IPS-NIHi7 (cell line): ENCODE measurements around the gene ADCY9.

ENCODE experiments used
- DNase-seq: peaks from one replicate; pipeline ENCODE4 v3.0.0; 2012; ENCODE audit warnings: mixed read lengths; ENCODE audit errors: extremely low spot score

ADCY9 gene

DNA sequence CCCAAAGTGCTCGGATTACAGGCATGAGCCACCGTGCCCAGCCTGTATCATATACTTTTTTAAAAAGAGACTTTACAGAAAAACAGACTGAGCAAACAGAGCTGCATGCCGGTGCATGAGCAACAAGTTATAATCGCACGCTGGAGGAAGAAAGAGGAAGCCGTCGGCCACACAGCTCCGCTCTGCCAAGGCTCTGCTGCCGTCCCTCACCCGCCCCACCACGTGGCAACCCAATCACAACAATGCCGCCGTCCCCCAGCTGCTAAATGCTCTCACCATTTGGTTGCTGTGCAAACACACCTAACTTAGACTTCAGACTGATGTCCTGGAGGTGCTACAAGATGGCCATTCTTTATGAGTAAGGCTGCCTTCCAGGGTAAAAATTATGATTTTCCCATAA is 83.5 kb downstream of the ADCY9 start:
- DNase-seq: no peak

DNA sequence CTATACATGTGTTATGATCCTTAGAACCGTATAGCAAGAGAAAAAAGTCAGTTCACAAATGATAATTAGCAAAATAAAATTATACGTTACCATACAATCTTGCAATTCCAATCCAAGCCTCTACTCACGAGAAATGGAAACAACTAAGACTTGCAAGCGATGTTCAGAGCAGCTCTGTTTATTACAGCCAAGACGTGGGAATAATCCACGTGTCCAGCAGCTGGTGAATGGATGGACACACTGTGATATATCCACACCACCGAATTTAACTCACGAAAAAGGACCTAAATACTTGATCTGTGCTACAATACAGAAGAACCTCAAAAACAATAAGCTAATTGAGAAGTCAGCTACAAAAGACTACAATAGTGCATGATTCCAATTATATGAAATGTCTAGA is 88.1 kb downstream of the ADCY9 start:
- DNase-seq: no peak

DNA sequence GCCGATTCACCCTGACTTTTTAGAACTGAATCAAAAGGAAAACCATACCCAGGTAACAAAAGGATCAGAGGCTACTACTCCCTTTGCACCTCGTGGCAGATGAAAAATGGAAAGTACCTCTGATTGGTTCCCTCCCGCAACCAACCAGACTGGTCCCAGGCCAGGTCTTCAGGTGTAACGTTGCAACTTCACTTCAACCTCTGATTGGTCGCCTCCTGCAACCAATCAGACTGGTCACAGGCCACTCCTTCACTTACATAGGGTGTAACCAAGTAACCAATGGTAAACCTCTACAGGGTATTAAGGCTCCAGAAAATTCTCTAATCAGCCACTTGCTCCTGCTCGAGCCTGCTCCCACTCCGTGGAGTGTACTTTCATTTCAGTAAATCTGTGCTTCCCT is 89.4 kb downstream of the ADCY9 start:
- DNase-seq: no peak

DNA sequence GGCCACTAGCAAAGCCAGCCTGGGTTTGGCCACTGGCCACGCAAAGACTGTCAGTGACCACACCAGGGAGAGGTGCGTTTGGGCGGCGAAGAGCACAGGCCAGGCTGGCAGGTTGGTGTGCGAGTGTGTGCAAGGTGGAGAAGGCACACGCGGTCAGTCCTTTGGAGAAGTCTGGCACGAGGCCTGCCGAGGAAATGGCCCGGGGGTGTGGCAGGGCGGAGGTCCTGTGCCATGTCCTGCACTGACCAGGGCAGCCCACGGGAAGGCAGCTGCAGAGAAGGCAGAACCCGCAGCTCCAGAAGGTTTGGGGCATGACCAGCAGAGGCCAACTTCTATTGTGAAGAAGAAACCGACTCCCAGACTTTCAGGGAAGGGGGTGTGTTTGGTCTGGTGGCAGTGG is 90.8 kb downstream of the ADCY9 start:
- no peak for DNase-seq

DNA sequence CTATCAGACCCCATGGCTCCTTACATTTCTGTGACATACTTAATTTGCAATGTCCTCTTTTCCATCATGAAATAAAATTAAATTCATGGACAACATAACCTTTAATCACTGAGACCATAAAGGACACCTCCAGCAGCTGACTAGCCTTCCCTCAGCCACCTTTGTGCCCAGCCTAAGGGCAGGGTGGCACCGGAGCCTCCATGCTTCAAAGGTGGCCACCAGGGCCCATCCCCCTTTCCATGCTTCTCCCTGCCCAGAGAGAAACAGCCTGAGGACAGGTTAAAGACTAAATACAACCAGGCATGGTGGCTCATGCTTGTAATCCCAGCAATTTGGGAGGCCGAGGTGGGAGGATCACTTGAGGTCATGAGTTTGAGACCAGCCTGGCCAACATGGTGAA is 94.3 kb downstream of the ADCY9 start:
- DNase-seq: no peak

DNA sequence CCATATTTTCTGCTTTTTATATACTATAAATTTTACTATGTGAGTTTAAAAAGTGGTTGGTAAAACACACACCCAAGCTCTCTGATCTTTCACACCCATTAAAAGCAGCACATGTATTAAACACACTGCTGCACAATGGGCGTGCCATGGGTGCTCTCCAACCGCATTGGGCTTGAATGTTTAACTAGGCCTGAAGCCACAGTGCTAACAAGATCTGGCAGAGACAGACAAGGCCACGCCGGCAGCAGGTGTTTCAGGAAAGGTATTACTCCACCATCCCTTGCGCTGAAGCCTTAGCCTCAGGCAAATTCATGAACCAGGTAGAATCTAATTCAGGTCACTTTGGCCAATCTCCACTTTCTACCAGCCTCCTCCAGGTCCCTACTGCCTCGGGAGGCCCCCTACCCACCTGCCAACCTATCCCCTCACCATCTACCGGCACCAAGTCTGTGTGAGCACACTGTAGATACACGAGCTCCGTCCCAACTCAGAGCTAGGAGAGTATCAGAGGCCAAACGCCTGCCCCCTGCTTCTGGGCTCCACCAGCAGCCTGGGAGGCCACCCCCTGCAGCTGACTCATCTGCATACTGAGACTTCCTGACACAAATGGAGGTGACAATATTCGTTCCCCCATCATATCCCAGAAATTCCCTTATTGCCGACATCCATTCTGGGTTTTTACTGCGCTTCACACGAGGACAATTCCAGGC is 95.0 kb downstream of the ADCY9 start:
- DNase-seq: no peak

DNA sequence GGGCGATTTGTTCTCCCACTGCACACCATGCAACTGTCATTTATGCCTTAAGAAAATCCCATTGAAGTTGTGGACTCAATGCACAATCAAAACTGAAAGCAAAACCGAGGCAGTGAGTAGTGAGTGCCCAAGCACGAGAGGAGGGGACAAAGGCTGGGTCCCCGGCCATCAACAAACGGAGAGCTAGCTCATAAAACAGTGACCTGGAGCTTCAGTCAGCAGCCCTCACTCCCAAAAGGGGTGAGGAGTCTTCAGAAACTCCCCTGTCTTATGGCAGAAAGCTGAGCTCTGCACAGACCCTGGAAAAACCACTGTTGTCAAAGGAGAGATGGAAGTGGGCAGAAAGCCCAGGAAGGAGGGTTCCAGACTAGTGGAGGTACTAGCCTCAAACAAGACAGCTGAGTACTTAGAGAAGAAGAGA is 96.9 kb downstream of the ADCY9 start:
- DNase-seq: no peak

DNA sequence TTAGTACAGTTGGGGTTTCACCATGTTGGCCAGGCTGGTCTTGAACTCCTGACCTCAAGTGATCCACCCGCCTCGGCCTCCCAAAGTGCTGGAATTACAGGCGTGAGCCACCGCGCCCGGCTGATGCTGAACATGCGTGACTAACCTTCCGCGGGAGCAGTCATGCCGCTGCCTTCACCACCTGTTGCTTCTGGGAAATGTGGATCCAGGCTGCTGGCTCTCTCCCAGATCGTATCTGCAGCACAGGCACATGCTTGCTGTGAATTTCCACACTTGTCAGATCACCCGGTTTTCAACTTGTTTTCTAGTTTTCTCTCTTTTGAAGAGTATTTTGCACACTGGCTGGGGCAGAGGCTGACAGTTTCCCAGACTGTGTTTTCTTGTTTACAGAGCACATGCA is 97.9 kb downstream of the ADCY9 start:
- DNase-seq: no peak

DNA sequence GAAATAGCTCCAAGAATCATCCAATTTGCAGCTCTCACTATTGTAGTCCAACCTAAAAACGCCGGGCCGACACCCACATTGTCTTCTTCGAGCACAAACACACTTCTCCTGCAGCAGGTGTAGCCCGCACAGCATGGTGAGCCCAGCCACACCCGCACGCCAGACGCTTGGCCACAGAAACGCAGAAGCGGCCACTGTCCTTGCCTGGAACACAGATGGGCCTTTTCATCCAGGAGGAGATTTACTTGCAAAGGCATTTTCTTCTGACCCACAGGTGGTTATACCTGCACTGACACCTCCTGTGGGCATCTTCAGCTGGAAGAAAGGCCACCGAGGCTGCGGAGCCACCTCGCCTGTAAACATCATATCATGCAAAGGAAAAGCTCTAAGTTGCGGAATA is 98.4 kb downstream of the ADCY9 start:
- no peak for DNase-seq

DNA sequence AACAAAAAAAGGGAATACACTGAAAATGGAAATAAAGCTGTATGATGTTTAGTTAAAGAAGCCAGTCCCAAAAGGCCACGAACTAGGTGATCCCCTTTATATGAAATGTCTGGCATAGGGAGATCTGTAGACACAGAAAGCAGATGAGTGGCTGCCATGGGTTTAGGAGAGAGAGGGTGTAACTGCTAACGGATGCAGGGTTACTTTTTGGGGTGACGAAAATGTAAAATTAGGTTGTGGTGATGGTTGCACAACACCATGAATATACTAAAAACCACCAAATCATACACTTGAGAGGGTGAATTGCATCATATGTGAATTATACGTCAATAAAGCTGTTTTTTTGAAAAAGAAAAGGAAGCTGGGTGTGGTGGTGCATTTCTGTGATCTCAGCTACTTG is 99.6 kb downstream of the ADCY9 start:
- no peak for DNase-seq

DNA sequence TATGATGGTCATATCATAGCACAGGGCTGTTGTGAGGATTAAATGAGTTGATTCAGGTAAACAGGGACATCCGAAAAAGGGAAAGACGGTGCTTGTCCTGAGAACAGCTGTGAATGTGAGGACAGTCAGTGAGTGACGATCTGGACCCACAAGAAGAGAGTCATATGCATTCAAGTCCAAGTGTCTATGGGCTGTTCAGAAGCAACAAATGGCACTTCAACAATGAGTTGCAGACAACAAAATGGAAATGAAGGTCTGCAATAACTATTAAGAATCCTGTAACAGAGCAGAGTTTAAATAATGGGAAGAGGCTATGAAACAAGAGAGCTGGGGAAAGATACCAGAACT is 100.3 kb downstream of the ADCY9 start:
- no peak for DNase-seq

DNA sequence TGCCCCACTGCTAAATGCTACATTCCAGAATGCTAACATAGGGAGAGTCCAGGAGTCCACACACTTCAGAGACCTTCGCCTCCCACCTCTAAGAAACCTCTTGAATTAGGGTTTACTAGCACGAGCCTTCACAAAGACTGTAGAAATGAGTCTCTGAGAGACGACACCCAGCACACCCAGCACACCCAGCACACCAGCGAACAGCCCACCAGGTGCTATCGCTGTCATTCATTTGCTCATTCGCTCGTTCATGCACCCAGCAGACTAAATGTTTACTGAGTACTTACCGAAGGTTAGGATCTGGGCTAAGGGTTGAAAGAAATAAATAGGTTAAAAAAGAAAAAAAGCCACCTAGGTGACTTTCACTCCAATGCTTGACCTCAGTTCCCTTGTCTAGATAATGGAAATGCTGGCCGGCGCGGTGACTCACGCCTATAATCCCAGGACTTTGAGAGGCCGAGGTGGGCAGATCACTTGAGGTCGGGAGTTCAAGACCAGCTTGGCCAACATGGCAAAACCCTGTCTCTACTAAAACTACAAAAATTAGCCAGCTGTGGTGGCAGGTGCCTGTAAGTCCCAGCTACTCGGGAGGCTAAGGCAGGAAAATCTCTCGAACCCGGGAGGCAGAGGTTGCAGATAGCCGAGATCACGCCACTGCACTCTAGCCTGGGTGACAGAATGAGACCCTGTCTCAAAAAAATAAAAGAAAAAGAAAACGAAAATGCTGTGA is 100.8 kb downstream of the ADCY9 start:
- no peak for DNase-seq

DNA sequence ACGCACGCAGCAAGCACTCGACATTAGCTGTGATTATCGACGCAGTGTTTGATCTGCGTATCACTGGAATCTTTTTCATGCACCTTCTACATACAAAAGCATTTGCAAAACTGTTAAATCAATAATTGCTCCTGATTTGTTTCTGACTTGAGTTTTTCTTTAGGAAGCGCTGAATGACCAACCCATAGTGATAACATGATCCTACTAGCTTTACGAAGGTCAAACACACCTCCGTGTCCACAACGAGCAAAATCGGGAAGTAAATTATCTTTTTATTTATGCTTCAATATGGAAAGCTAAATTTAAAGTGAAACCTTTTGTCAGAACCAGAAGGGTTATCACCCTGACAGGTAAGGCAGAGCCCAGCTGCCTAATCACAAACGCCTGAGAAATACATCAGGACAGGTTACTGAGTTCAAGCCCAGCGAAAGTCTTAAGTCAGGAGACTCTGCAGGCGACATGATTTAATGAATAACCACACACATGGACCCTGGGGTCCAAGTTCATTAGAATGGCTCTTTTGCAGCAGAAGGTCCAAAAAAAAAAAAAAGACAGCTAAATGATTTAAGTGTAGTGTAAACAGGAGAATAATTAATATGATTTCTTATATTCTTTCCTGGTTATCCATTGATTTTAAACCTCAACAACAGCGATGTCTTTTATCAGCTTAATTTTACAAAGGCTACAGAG is 104.2 kb downstream of the ADCY9 start:
- DNase-seq: no peak

DNA sequence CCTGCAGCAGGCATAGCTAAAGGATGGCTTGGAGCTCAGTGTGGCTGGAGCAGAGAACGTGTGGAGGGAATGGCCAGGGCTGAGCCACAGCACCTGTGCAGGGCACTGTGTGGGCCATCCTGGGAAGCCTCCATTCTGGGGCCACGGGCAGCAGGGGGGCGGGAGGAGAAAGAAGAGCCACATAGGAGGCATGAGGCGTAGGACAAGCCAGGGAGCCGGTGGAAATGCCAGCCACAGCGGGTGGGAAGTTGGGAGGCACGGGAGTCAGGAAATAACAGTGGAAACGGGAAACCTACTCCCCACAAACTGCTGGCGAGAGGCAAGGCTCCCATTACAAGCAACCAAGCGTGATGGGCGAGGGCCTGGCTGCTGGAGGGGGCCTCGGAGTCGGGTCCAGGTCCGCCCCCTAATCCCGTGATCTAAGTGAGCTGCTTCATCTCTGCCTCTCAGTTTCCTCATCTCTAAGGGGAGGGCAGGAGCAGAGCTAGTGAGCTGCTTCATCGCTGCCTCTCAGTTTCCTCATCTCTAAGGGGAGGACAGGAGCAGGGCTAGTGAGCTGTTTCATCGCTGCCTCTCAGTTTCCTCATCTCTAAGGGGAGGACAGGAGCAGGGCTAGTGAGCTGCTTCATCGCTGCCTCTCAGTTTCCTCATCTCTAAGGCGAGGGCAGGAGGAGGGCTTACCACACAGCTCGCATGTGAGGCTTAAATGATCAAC is 104.9 kb downstream of the ADCY9 start:
- no peak for DNase-seq

DNA sequence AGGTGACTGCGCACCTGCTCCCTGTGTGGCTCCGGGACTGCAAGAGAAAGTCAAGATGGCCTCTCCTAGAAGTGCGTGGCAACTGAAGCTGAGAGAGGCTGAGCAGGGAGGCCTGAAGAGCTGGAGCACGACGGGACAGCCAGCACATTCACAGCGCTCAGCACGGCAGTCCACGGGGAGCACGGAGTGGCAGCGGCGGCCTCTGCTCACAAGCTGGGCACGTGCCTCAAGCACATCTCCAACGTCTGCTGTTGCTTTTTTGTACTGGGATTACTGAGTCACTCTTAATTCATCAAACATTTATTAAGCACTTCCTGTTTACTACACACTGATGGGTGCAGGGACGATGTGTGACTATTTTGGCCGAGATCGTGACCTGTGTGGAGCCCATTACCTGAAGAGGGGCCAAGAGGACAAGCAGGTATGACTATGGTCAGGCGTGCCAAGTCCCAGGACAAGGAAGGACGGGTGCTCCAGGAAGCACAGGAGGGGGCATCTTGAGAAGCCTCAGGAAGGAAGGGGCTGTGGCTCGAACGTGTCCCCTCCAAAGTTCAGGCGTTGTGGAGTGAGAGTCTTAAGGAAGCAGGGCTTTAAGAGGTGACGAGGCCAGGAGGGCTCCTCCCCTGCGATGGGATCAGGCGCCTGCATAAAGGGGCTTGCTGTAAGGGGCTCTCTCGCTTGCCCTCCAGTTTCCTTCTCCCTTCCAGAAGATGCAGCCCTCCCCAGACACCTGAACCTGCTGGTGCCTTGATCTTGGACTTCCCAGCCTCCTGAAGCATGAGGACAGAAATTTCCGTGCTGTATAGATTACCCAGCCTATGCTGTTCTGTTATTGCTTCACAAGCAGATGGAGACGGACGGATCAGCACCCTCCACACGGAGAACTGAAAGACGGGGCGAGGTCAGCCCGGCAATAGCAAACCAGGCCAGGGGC is 105.8 kb downstream of the ADCY9 start:
- no peak for DNase-seq

DNA sequence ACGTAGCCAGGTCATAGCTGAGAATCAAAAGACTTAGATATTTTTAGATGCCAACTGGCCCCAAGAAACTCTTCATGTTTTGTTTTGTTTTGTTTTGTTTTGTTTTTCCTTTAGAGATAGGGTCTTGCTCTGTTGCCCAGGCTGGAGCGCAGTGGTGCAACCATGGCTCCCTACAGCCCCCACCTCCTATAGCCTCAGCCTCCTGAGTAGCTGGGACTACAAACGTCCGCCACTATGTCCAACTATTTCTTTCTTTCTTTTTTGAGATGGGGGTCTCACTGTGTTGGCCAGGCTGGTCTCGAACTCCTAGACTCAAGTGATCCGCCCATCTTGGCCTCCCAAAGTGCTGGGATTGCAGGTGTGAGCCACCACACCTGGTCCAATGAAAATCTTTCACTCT is 107.1 kb downstream of the ADCY9 start:
- no peak for DNase-seq

DNA sequence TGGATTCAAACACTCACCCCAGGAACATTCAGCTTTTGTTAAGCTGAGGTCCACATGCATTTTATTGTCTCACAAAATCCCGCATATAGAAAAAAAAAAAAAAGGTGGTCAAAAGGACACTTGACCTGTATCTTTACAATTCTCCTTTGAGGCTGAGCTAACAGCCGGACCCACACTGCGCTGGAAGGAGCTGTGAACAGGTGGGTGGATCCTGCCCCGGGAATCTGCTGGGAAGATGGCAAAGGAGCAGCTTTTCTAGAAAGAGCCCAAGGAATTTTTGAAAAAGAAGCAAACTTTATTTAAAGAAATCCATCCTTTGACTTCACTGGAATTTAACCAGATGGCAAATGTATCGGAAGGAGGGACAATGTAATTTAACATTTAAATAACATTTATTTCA is 108.1 kb downstream of the ADCY9 start:
- DNase-seq: no peak

DNA sequence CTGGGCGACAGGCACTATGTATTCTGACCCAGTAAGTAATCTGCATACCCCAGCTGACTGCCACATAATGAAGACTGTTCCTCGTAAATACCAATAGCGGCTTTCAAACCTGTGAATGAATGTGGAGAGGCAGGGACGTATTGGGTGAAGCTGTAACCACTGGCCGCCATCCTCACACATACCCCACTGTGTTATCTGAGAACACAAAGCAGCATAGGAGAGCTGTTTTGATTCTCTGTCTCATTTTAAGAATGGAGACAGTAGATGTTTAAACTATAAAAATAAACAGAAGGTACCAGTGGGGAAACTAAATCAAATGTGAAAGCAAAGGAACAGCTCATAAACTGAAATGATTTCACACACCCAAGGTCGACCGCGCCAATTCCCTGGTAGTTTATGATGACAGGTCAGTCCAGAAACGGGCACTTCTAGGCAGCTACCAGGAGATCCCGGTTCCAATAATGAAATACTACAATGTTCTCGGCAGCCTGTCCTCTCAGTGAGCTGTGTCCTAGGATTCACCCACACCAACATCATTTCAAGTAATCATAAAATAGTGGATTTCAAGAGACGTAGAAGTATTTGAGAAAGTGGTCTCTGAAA is 109.7 kb downstream of the ADCY9 start:
- DNase-seq: no peak

DNA sequence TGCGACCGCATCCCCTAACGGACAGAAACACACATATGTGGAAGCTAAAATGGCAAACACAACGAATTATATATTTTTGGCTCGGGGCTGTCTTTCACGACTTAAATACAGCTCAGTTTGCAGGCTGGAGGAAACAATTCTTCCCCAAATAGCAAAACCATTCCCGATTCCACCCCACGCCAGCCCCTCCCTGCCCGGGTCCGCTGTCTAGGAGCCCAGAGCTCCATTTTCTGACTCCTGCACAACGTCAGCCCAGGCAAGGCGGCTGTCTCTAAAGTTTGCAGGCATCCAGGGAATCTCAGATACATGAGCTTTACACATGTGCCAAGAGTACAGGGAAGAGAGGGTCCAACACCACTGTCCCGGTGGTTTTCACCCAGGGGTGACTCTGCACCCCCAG is 110.5 kb downstream of the ADCY9 start:
- DNase-seq: no peak

DNA sequence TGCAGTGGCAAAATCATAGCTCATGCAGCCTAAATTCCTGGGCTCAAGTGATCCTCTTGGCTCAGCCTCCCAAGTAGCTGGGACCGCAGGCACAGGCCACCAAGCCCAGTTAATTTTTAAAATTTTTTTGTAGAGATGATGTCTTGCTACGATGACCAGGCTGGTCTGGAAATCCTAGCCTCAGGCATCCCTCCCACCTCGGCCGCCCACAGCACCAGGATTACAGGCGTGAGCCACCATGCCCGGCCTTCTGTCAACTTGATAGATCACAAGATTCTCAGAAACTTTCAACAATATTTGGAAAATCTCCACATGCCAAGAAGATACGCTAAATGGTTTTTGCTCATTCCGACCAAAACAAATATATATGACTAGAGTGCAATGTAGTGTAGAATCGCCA is 111.0 kb downstream of the ADCY9 start:
- DNase-seq: no peak

DNA sequence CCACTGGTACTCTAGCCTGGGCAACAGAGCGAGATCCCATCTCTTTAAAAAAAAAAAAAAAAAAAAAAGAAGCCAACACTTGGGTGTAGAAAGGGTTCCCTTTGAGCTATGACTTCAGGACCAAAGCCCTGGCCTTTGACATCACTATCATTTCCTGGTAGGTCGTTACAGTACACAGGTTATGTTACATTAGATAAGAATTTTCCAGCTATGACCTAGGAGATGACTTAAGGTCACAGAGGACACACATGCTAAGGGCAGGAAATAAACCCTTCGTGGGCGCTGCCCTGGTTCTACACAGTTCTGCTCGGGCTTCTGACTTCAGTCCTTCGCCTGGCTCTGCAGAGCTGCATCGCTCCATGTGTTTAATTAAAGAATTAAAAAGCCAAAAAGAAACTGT is 112.0 kb downstream of the ADCY9 start:
- DNase-seq: no peak
